OCI-LY1 (cell line): ENCODE data around the gene HAS3.

Experiments
- H2AFZ ChIP-seq: fragments of 200-600 bp; sonication (generic), shearing (Covaris generic); 2 replicates; pipeline ENCODE4 v1.6.0; 2014; ENCODE audit warnings: antibody characterized with exemption, mild to moderate bottlenecking, low read length
- H3F3A ChIP-seq: fragments of 200-600 bp; sonication (generic), shearing (Covaris generic); 2 replicates; pipeline ENCODE4 v1.6.0; 2014; ENCODE audit warnings: mild to moderate bottlenecking, antibody characterized with exemption, low read length, moderate library complexity; ENCODE audit not compliant: insufficient read depth
- H3K27ac ChIP-seq: fragments of 200-600 bp; sonication (generic); 2 replicates; pipeline ENCODE4 v1.5.1; 2014; ENCODE audit warnings: low read length, mixed run types, mild to moderate bottlenecking, low read depth; ENCODE audit not compliant: poor library complexity, severe bottlenecking
- H3K27me3 ChIP-seq: fragments of 200-600 bp; sonication (generic); 2 replicates; pipeline ENCODE4 v1.6.0; 2014; ENCODE audit warnings: antibody characterized with exemption, mild to moderate bottlenecking, low read length, moderate library complexity; ENCODE audit not compliant: insufficient read depth
- H3K36me3 ChIP-seq: fragments of 200-600 bp; sonication (generic); 2 replicates; pipeline ENCODE4 v1.6.1; 2014; ENCODE audit warnings: mild to moderate bottlenecking, antibody characterized with exemption, low read length, moderate library complexity, mixed read lengths; ENCODE audit not compliant: insufficient read depth
- H3K4me1 ChIP-seq: fragments of 200-600 bp; sonication (generic); 2 replicates; pipeline ENCODE4 v1.5.1; 2014; ENCODE audit warnings: mild to moderate bottlenecking, low read length, moderate library complexity; ENCODE audit not compliant: insufficient read depth, severe bottlenecking
- H3K4me2 ChIP-seq: fragments of 200-600 bp; sonication (generic), shearing (Covaris generic); 2 replicates; pipeline ENCODE4 v1.6.1; 2014; ENCODE audit warnings: low read length
- H3K4me3 ChIP-seq: fragments of 200-600 bp; sonication (generic); 2 replicates; pipeline ENCODE4 v1.5.1; 2014; ENCODE audit warnings: low read length, low read depth, mild to moderate bottlenecking, mixed read lengths; ENCODE audit not compliant: poor library complexity, severe bottlenecking
- H3K79me2 ChIP-seq: fragments of 200-600 bp; shearing (Covaris generic); 2 replicates; pipeline ENCODE4 v1.6.1; 2016; ENCODE audit warnings: mixed run types, low read length, mixed read lengths; ENCODE audit not compliant: insufficient read depth
- H3K9ac ChIP-seq: fragments of 200-600 bp; sonication (generic), shearing (Covaris generic); 2 replicates; pipeline ENCODE4 v1.6.1; 2014; ENCODE audit warnings: mild to moderate bottlenecking, low read length, mixed read lengths
- H3K9me2 ChIP-seq: fragments of 200-600 bp; sonication (generic), shearing (Covaris generic); 2 replicates; pipeline ENCODE4 v1.6.1; 2014; ENCODE audit warnings: low read depth, mild to moderate bottlenecking, low read length, mixed read lengths
- H3K9me3 ChIP-seq: fragments of 200-600 bp; shearing (Covaris generic); 2 replicates; pipeline ENCODE4 v1.6.1; 2014; ENCODE audit warnings: low read length, mixed read lengths
- H4K20me1 ChIP-seq: fragments of 200-600 bp; sonication (generic), shearing (Covaris generic); 2 replicates; pipeline ENCODE4 v1.6.0; 2016; ENCODE audit warnings: mild to moderate bottlenecking, low read length; ENCODE audit not compliant: insufficient read depth
- CTCF ChIP-seq: fragments of 200-600 bp; sonication (generic), shearing (Covaris generic); IDR thresholded peaks from 2 replicates; pipeline ENCODE4 v1.5.1; 2017; ENCODE audit warnings: mild to moderate bottlenecking, antibody characterized with exemption, low read length, moderate library complexity, mixed read lengths
- EZH2 ChIP-seq: fragments of 200-600 bp; sonication (generic), shearing (Covaris generic); IDR thresholded peaks from 2 replicates; pipeline ENCODE4 v1.8.0; 2017; ENCODE audit warnings: borderline replicate concordance, mixed run types, mild to moderate bottlenecking, antibody characterized with exemption, low read length, moderate library complexity, mixed read lengths

The HAS3 gene

GRCh38 chr16:69110406-69110805 lies 5.0 kb downstream of the HAS3 start:
- H3K4me2 ChIP-seq: no peak overlapping the region
- H3K36me3 ChIP-seq: peaks cover 5% of the 10 kb centered on the region; the same call in 1 of the 2 replicates
- H3K9me3 ChIP-seq: no peaks in the 10 kb centered on the region
- H3F3A ChIP-seq: no peaks in the 10 kb centered on the region
- H3K27ac ChIP-seq: no peak overlapping the region
- H2AFZ ChIP-seq: no peak overlapping the region
- H3K9ac ChIP-seq: no peak overlapping the region
- no peak overlapping the region for H3K4me3 ChIP-seq
- no peaks in the 10 kb centered on the region for H4K20me1 ChIP-seq
- no peaks in the 10 kb centered on the region for H3K9me2 ChIP-seq
- TF ChIP-seq CTCF (no peak), EZH2 (no peak)
- H3K27me3 ChIP-seq: peaks cover 10% of the 10 kb centered on the region
- peaks cover 17% of the 10 kb centered on the region for H3K4me1 ChIP-seq
- H3K79me2 ChIP-seq: no peaks in the 10 kb centered on the region

GRCh38 chr16:69111216-69111875 lies 5.9 kb downstream of the HAS3 start:
- H3K9ac ChIP-seq: no peak overlapping the region
- peaks cover 13% of the 10 kb centered on the region for H3K36me3 ChIP-seq
- H2AFZ ChIP-seq: no peak overlapping the region
- H4K20me1 ChIP-seq: no peaks in the 10 kb centered on the region
- H3K9me3 ChIP-seq: no peaks in the 10 kb centered on the region
- no peaks in the 10 kb centered on the region for H3F3A ChIP-seq
- H3K9me2 ChIP-seq: no peaks in the 10 kb centered on the region
- H3K27ac ChIP-seq: no peak overlapping the region
- H3K4me1 ChIP-seq: peaks cover 10% of the 10 kb centered on the region
- H3K4me2 ChIP-seq: no peak overlapping the region
- TF ChIP-seq EZH2 (no peak), CTCF (no peak)
- no peaks in the 10 kb centered on the region for H3K79me2 ChIP-seq
- peaks cover 10% of the 10 kb centered on the region for H3K27me3 ChIP-seq
- H3K4me3 ChIP-seq: no peak overlapping the region

GRCh38 chr16:69111876-69112230 lies 6.4 kb downstream of the HAS3 start:
- H3K9ac ChIP-seq: no peak overlapping the region
- H3K79me2 ChIP-seq: no peaks in the 10 kb centered on the region
- no peak for TF ChIP-seq EZH2
- TF ChIP-seq CTCF: no peak
- no peaks in the 10 kb centered on the region for H3K9me3 ChIP-seq
- H3K27me3 ChIP-seq: peaks cover 5% of the 10 kb centered on the region
- H3K4me1 ChIP-seq: peaks cover 6% of the 10 kb centered on the region
- no peaks in the 10 kb centered on the region for H3K9me2 ChIP-seq
- H3K27ac ChIP-seq: no peak overlapping the region
- no peak overlapping the region for H3K4me2 ChIP-seq
- H4K20me1 ChIP-seq: no peaks in the 10 kb centered on the region
- H3F3A ChIP-seq: no peaks in the 10 kb centered on the region
- H3K4me3 ChIP-seq: no peak overlapping the region
- H2AFZ ChIP-seq: no peak overlapping the region
- H3K36me3 ChIP-seq: peaks cover 13% of the 10 kb centered on the region
